ENCODE measurements around the gene LEMD2. TPM values are rescaled to one million over a fixed set of nuclear protein-coding genes. Genes with fewer than 3 reads are reported as not detected.

The LEMD2 gene
- total RNA-seq, 6 experiments from 2014 or later, result 17.8 to 28.0 (median 21.8) TPM

- 77% methylated on average over 3 of the region's 9 CpGs for WGBS (ENCODE audit: insufficient coverage, low coverage, low lambda C conversion rate, missing lambda C conversion rate)
- Histone ChIP-seq H3K9me3 (no peaks in the 10 kb centered on the region), H3K27me3 (no peaks in the 10 kb centered on the region), H3K4me3 (no peak overlapping the region), H3K36me3 (no peaks in the 10 kb centered on the region), H3K27ac (no peak overlapping the region), H3K4me1 (peaks cover 0 to 36% (median 10%) of the 10 kb centered on the region in 4 donors)
- no peak for TF ChIP-seq POLR2A (IDR thresholded peaks at IDR 0.05)
- TF ChIP-seq CTCF (IDR thresholded peaks at IDR 0.05), result no peak
- ATAC-seq (no peak), DNase-seq (no peak)
- intact Hi-C loops (cut with DNase I), result loop anchor here (5.0 to 10.0 kb wide), 4 partner anchors 45 to 395 kb away; partner anchors contain the start of genes UQCC2 (in 2 of the 2) and BAK1 (in 1 of the 2)
Observed at GRCh38 chr6:33759887-33760629, 28.9 kb downstream of the LEMD2 start.

GRCh38 chr6:33758815-33759216 lies 30.1 kb downstream of the LEMD2 start:
- no peak overlapping the region for H3K4me3 ChIP-seq

GRCh38 chr6:33757906-33758305 lies 31.0 kb downstream of the LEMD2 start:
- H3K36me3 ChIP-seq, result no peaks in the 10 kb centered on the region
- H3K27me3 ChIP-seq, result no peaks in the 10 kb centered on the region
- DNase-seq (no peak), ATAC-seq (no peak)
- no peak overlapping the region for H3K4me3 ChIP-seq
- H3K4me1 ChIP-seq, result peaks cover 0 to 36% (median 10%) of the 10 kb centered on the region in 4 donors
- H3K27ac ChIP-seq, result no peak overlapping the region
- no peaks in the 10 kb centered on the region for H3K9me3 ChIP-seq
- intact Hi-C loops (cut with DNase I), result no loop called here
- WGBS (ENCODE audit: insufficient coverage, low coverage, low lambda C conversion rate, missing lambda C conversion rate), result 83% methylated on average over 4 of the region's 10 CpGs
- TF ChIP-seq POLR2A (IDR thresholded peaks at IDR 0.05) (no peak), CTCF (IDR thresholded peaks at IDR 0.05) (no peak)

More at GRCh38 chr6:33758815-33759216, 30.1 kb downstream of the LEMD2 start:
- TF ChIP-seq CTCF (IDR thresholded peaks at IDR 0.05) (no peak), POLR2A (IDR thresholded peaks at IDR 0.05) (no peak)
- ATAC-seq (peak in 1 of 4 donors; percentile 12), DNase-seq (no peak)
- intact Hi-C loops (cut with DNase I), result no loop called here
- Histone ChIP-seq H3K27ac (peak overlapping the region in 1 of 3 donors; percentile 25), H3K4me1 (peaks cover 0 to 36% (median 10%) of the 10 kb centered on the region in 4 donors), H3K36me3 (no peaks in the 10 kb centered on the region), H3K27me3 (no peaks in the 10 kb centered on the region), H3K9me3 (no peaks in the 10 kb centered on the region)
- WGBS (ENCODE audit: insufficient coverage, low coverage, low lambda C conversion rate, missing lambda C conversion rate), result 23% methylated on average over 7 of the region's 7 CpGs

GRCh38 chr6:33757113-33757512 lies 31.8 kb downstream of the LEMD2 start:
- H3K9me3 ChIP-seq, result no peaks in the 10 kb centered on the region
- TF ChIP-seq POLR2A (IDR thresholded peaks at IDR 0.05), result no peak
- no peak for TF ChIP-seq CTCF (IDR thresholded peaks at IDR 0.05)
- 59% methylated on average over 2 of the region's 3 CpGs for WGBS (ENCODE audit: insufficient coverage, low coverage, low lambda C conversion rate, missing lambda C conversion rate)

More at GRCh38 chr6:33757113-33757512, 31.8 kb downstream of the LEMD2 start:
- peaks cover 0 to 38% (median 7%) of the 10 kb centered on the region in 4 donors for H3K4me1 ChIP-seq
- DNase-seq (no peak), ATAC-seq (no peak)
- no peak overlapping the region for H3K27ac ChIP-seq
- intact Hi-C loops (cut with DNase I), result no loop called here
- H3K27me3 ChIP-seq, result no peaks in the 10 kb centered on the region
- H3K4me3 ChIP-seq, result no peak overlapping the region
- no peaks in the 10 kb centered on the region for H3K36me3 ChIP-seq
